HG02623 (cell line): ENCODE results near the gene PEX5L.
"Not testable (repeated sequence)": the region's sequence is repeated elsewhere in the genome, so short reads cannot be mapped to it uniquely, and the experiment has no call there.

Experiments used
- ATAC-seq: cut with Tn5 transposase; IDR thresholded peaks from one replicate; pipeline ENCODE4 v1.9.1; 2021; ENCODE audit warnings: moderate library complexity; ENCODE audit not compliant: unreplicated experiment

The PEX5L gene

GRCh38 chr3:179794355-179794754 is 242.4 kb downstream of the PEX5L start:
- no peak for ATAC-seq

GRCh38 chr3:179791793-179792192 is 244.9 kb downstream of the PEX5L start:
- no peak for ATAC-seq

GRCh38 chr3:179788996-179789395 is 247.7 kb downstream of the PEX5L start:
- ATAC-seq, result no peak

GRCh38 chr3:179782841-179783240 is 253.9 kb downstream of the PEX5L start:
- ATAC-seq, result not testable (repeated sequence)

GRCh38 chr3:179775416-179776122 is 261.2 kb downstream of the PEX5L start:
- no peak for ATAC-seq

- ATAC-seq, result no peak
These were observed 264.4 kb downstream of the PEX5L start for GRCh38 chr3:179772297-179772696.

- no peak for ATAC-seq
These were observed 264.9 kb downstream of the PEX5L start for GRCh38 chr3:179771797-179772196.

GRCh38 chr3:179769411-179770247 is 267.1 kb downstream of the PEX5L start:
- ATAC-seq, result no peak

GRCh38 chr3:179768080-179768479 is 268.7 kb downstream of the PEX5L start:
- no peak for ATAC-seq

- no peak for ATAC-seq
These were observed 270.2 kb downstream of the PEX5L start for GRCh38 chr3:179766416-179767133.

GRCh38 chr3:179765396-179765795 is 271.3 kb downstream of the PEX5L start:
- no peak for ATAC-seq

- no peak for ATAC-seq
These were observed 275.8 kb downstream of the PEX5L start for GRCh38 chr3:179760944-179761343.

- ATAC-seq, result no peak
These were observed 285.9 kb downstream of the PEX5L start for GRCh38 chr3:179750720-179751328.

GRCh38 chr3:179745716-179746115 is 291.0 kb downstream of the PEX5L start:
- ATAC-seq, result no peak

- no peak for ATAC-seq
These were observed 291.7 kb downstream of the PEX5L start for GRCh38 chr3:179745079-179745478.
